ENCODE data around the gene PIWIL4.

Gene PIWIL4

DNA sequence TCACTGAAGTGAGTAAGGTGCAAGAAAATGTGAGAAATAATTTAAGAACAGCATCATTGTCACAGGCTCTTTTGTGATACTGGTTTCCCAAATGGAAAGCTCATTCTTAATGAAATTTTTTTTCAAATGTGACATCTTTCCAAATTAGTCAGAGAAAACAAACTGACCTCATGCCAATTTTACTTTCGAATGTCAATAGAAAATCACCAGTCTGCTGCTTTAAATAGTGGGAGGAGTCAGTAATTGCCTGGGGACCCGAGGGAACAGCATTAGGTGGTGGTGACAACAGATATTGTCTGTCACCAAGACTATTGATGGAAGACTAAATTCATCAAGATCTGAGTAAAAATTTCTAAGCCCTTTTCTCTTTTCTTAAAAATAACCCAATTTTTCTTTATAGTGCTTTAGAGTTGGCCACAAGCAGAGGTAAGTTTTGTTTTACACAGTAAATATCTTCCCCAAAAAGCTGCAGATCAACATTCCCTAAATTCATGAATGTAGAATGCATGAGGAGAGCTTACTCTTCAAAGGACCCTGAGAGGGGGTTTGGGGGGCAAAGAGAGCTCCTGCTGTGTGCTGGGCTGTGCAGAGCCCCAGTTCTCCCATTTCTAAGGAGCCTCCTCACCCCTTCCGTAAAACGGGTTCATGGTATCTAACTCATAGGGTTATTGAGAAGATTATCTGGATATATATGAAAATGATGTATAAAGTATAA is 95.1 kb downstream of the PIWIL4 start:
- no peak for DNase-seq (ENCODE audit: low read depth, low spot score)

DNA sequence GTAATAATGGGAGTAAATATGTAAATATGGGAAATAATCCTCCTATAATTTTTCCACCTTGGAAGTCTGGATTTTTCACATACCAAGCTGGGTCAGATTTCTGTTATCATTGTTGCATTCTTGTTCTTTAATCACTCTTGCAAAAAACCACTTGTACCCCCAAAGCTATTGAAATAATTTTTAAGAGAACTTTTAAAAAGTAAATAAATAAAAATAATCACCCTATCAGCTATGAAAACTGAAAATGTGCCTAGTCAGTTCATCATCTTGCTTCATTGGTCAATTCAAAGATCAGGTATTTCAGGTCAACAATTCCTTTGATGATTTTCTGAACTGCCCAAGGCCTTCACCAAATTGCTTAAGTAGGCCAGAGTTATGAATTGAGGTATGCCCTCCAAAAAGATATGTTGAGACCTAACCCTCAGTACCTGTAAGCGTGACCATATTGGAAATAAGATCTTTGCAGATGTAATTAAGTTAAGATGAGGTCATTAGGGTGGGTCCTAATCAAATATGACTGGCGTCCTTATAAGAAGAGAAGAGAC is 95.8 kb downstream of the PIWIL4 start:
- DNase-seq (ENCODE audit: low read depth, low spot score), result no peak

DNA sequence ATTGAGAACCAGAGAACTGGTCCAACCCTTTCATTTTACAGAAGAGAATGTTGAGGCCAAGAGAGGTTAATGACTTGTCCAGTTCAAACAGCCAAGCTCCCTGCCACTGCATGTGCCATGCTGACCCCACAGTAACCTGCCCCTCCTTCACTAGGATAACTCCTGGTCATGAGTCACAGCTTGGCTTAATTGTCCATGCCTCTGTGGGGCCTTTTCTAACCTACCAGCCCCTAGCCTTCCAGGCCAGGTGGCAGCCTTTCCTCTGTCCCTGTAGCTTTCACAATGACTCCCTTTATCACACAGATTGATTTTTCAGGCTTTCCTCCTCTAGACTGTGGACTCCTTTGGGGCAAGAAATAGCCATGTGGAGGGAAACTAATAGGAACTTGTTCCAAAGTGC is 97.2 kb downstream of the PIWIL4 start:
- DNase-seq (ENCODE audit: low read depth, low spot score), result peak; percentile 26

DNA sequence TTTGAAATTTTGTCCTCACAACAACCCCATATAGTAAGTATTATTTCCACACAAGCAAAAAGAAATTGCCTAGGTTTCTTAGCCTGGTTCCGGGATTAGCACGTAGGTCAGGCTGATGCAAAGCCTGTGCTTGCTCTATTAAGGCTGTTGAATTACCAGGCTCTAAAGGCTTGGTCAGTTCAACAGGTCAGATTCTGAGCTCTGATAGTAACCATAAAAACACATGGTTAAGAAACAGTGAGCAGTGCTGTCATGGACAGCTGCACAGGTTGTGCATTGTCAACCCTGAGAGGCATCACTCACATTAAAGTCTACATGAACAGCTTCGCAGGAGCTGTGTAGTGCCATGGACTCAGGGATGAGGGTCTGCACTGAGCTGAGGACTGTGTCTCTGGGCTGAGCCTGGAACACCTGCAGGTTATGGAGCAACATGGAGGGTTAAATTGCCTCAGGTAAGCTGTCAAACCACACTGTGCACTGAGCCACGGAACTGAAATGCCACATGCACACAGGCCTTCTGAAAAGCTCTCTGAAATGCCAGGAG is 98.0 kb downstream of the PIWIL4 start:
- no peak for DNase-seq (ENCODE audit: low read depth, low spot score)

DNA sequence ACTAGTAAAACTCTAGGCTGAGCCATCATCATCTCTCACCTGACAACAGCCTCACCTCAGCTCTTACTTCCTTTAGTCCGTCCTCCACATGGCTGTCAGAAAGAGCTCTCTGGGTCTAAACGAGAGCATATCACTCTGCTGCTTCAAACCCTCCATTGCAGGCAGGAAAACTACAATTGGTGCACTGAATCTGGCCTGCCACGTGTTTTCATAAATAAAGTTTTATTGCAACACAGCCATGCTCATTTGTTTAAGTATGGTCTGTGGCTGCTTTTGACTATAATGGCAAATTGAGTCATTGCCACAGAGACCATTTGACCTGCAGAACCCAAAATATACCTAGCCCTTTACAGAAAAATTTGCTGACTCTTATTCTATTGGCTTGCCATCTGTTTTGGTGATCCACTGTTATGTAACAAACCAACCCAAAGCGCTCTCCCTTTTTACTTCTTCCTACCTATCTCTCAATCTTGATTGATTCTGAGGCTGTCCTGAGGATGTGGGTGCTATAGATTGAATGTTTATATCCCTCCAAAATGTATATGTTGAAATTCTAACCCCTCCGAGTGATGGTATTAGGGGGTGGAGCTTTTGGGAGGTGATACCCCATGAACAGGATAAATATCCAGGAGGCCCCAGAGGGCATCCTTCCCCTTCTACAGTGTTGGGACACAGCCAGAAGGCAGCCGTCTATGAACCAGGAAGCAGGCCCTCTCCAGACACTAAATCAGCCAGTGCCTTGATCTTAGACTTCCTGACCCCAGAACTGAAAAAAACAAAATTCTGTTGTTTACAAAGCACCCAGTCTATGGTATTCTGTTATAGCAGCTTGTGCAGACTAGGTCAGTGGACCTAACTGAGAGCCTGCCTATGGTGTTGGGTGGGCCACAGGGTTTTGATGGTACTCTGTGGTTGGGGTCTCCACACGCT is 99.9 kb downstream of the PIWIL4 start:
- DNase-seq (ENCODE audit: low read depth, low spot score), result no peak

DNA sequence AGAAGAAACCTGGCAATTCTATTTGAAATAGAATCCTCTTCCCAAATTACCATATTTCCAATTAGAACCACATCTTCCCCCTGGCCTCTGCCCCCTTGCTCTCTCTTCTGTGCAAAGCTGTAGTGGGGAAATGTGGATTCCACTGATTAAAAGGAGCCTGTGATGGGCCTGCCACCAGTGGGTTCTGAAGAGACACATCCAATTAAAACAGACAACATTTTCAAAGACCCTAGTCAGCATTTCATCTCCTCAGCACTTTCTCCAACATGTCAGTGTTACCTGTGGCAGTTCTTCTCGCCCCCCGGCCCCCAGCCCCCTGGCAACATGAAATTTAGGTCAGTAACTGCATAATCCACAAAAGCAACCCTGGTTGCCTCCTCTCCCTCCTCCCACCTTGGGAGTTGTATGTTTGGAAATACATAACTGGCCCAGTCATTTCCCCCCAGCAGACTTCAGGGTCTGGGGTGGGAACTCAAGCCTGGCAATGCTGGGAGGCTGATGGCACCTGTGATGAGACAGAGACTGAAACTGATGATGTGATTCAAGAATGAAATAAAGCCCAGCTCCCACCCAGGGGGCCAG is 101.1 kb downstream of the PIWIL4 start:
- DNase-seq (ENCODE audit: low read depth, low spot score), result no peak

DNA sequence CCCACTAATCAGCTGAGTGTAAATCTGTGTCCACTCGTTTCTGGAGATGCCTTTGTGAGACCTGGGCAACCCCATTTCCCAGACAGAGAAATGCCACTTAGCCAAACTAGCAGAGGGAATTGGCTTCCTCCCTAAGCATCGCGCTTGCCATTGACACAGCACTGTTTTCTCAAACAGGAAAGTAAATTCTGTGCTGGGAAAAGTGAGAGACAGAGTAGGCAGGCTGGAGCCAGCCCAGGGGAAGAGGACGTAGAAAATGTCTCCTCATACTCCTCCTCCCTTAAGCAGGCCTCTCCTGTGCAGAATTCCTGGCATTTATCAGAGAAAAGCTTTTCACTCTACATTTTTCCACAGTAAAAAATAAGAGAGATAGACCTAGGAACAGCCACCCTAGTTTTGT is 101.9 kb downstream of the PIWIL4 start:
- no peak for DNase-seq (ENCODE audit: low read depth, low spot score)
